ENCODE measurements around the gene ZSCAN18. TPM values are rescaled to one million over a fixed set of nuclear protein-coding genes. Genes with fewer than 3 reads are reported as not detected.

ZSCAN18 gene
- total RNA-seq, 1 donor from 2014 or later: 49.8 TPM

GRCh38 chr19:58086825-58087710, 11.0 kb downstream of the ZSCAN18 start:
- no peak overlapping the region for H3K27ac Mint-ChIP-seq
- peaks cover 9% of the 10 kb centered on the region for H3K9me3 Mint-ChIP-seq

GRCh38 chr19:58085348-58085875, 12.6 kb downstream of the ZSCAN18 start:
- H3K27ac Mint-ChIP-seq: no peak overlapping the region

More at GRCh38 chr19:58086825-58087710, 11.0 kb downstream of the ZSCAN18 start:
- intact Hi-C loops (cut with micrococcal nuclease): no loop called here
- CTCF ChIA-PET: no interaction called here
- DNase-seq (no peak), ATAC-seq (ENCODE audit: low read depth) (no peak)
- POLR2A ChIA-PET: interaction anchor here (0.6 kb wide), 2 partner anchors 292 to 378 kb away, joined by 4 to 9 read pairs; no protein-coding TSS in a partner anchor
- H3K27me3 Mint-ChIP-seq: no peaks in the 10 kb centered on the region
- no peaks in the 10 kb centered on the region for H3K4me1 Mint-ChIP-seq
- peaks cover 31% of the 10 kb centered on the region for H3K36me3 Mint-ChIP-seq (ENCODE audit: low read depth)
- TF ChIP-seq CTCF (IDR thresholded peaks at IDR 0.05): no peak
- no peak overlapping the region for H3K4me3 Mint-ChIP-seq

GRCh38 chr19:58084596-58085347, 13.3 kb downstream of the ZSCAN18 start:
- peaks cover 34% of the 10 kb centered on the region for H3K36me3 Mint-ChIP-seq (ENCODE audit: low read depth)
- no peak for ATAC-seq (ENCODE audit: low read depth)
- POLR2A ChIA-PET: no interaction called here

More at GRCh38 chr19:58085348-58085875, 12.6 kb downstream of the ZSCAN18 start:
- ATAC-seq (ENCODE audit: low read depth) (no peak), DNase-seq (no peak)
- no peak for TF ChIP-seq CTCF (IDR thresholded peaks at IDR 0.05)
- Mint-ChIP-seq H3K27me3 (no peaks in the 10 kb centered on the region), H3K4me1 (no peaks in the 10 kb centered on the region), H3K36me3 (ENCODE audit: low read depth) (peaks cover 30% of the 10 kb centered on the region), H3K9me3 (peaks cover 16% of the 10 kb centered on the region), H3K4me3 (no peak overlapping the region)
- CTCF ChIA-PET: no interaction called here
- intact Hi-C loops (cut with micrococcal nuclease): no loop called here
- POLR2A ChIA-PET: no interaction called here

GRCh38 chr19:58083021-58083420, 15.0 kb downstream of the ZSCAN18 start:
- intact Hi-C loops (cut with micrococcal nuclease): no loop called here
- peaks cover 33% of the 10 kb centered on the region for H3K36me3 Mint-ChIP-seq (ENCODE audit: low read depth)
- H3K9me3 Mint-ChIP-seq: peaks cover 26% of the 10 kb centered on the region
- ChIA-PET CTCF (no interaction called here), POLR2A (no interaction called here)
- no peak overlapping the region for H3K4me3 Mint-ChIP-seq
- H3K27me3 Mint-ChIP-seq: no peaks in the 10 kb centered on the region
- H3K27ac Mint-ChIP-seq: no peak overlapping the region
- ATAC-seq (ENCODE audit: low read depth) (no peak), DNase-seq (no peak)
- TF ChIP-seq CTCF (IDR thresholded peaks at IDR 0.05): no peak
- no peaks in the 10 kb centered on the region for H3K4me1 Mint-ChIP-seq

More at GRCh38 chr19:58084596-58085347, 13.3 kb downstream of the ZSCAN18 start:
- no peaks in the 10 kb centered on the region for H3K4me1 Mint-ChIP-seq
- peaks cover 20% of the 10 kb centered on the region for H3K9me3 Mint-ChIP-seq
- H3K27ac Mint-ChIP-seq: no peak overlapping the region
- H3K4me3 Mint-ChIP-seq: no peak overlapping the region
- CTCF ChIA-PET: no interaction called here
- intact Hi-C loops (cut with micrococcal nuclease): no loop called here
- no peak for TF ChIP-seq CTCF (IDR thresholded peaks at IDR 0.05)
- no peaks in the 10 kb centered on the region for H3K27me3 Mint-ChIP-seq
- DNase-seq: no peak

GRCh38 chr19:58079792-58080191, 18.2 kb downstream of the ZSCAN18 start:
- no peak overlapping the region for H3K27ac Mint-ChIP-seq
- intact Hi-C loops (cut with micrococcal nuclease): no loop called here
- peaks cover 26% of the 10 kb centered on the region for H3K36me3 Mint-ChIP-seq (ENCODE audit: low read depth)
- ChIA-PET CTCF (no interaction called here), POLR2A (no interaction called here)
- no peak for ATAC-seq (ENCODE audit: low read depth)
- peaks cover 30% of the 10 kb centered on the region for H3K9me3 Mint-ChIP-seq
- H3K27me3 Mint-ChIP-seq: no peaks in the 10 kb centered on the region
- DNase-seq: no peak
- no peak overlapping the region for H3K4me3 Mint-ChIP-seq
- no peaks in the 10 kb centered on the region for H3K4me1 Mint-ChIP-seq
- no peak for TF ChIP-seq CTCF (IDR thresholded peaks at IDR 0.05)
